GM04503 (cell line): ENCODE data around the gene AOC2.

ENCODE experiments used
- DNase-seq: peaks from one replicate; pipeline ENCODE4 v3.0.0-alpha.2; 2012; ENCODE audit warnings: low read depth

The AOC2 gene, protein sequence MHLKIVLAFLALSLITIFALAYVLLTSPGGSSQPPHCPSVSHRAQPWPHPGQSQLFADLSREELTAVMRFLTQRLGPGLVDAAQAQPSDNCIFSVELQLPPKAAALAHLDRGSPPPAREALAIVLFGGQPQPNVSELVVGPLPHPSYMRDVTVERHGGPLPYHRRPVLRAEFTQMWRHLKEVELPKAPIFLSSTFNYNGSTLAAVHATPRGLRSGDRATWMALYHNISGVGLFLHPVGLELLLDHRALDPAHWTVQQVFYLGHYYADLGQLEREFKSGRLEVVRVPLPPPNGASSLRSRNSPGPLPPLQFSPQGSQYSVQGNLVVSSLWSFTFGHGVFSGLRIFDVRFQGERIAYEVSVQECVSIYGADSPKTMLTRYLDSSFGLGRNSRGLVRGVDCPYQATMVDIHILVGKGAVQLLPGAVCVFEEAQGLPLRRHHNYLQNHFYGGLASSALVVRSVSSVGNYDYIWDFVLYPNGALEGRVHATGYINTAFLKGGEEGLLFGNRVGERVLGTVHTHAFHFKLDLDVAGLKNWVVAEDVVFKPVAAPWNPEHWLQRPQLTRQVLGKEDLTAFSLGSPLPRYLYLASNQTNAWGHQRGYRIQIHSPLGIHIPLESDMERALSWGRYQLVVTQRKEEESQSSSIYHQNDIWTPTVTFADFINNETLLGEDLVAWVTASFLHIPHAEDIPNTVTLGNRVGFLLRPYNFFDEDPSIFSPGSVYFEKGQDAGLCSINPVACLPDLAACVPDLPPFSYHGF

DNA sequence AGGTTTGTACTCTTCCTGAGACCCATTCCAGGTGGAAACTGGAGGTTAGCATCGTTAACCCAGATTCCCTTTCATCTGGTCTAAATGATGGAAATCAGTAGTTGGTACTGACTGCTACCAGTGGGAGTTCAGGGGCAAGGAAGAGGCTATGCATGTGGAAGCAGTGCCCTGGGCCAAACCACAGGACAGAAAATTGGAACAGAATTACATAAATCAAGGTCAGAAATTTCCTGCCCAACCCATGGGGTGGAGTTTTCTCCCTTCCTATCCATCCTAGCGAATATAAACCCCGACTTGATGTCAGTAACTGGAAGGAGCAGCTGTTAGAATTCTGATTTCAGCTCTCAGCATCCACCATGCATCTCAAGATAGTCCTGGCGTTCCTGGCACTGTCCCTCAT lies at the start of gene AOC2:
Gene AOC2 (plus strand): TSS at position 310 of the 400 bp plus-strand sequence. CDS start 47 bp downstream, at position 357.
- peak; percentile 16 for DNase-seq

DNA sequence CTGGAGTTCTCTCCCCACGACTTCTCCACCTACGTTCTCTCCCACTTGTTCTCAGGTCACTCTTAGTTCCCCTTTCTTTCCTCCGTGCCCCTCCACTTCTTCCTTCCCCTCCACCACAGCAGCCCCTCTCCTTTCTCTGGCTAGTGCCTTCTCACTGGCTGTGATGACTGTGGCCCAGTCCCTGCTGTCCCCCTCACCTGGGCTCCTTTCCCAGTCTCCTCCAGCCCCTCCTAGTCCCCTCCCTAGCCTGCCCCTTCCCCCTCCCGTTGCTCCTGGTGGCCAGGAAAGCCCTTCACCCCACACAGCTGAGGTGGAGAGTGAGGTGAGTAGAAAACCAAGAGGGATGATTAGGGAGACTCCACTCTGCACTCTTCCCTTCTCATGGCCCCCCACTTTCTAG lies 49.3 kb upstream of the AOC2 start:
- DNase-seq = no peak

DNA sequence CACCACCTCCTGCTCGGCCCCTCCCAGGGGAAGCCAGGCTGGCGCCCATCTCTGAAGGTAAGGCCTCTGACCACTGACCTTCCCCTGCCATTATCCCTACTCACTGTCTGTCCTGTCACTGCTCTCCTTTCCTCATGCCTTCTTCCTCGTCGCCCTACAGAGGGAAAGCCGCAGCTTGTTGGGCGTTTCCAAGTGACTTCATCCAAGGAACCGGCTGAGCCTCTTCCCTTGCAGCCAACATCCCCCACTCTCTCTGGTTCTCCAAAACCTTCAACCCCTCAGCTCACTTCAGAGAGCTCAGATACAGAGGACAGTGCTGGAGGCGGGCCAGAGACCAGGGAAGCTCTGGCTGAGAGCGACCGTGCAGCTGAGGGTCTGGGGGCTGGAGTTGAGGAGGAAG lies 48.9 kb upstream of the AOC2 start:
- no peak for DNase-seq

DNA sequence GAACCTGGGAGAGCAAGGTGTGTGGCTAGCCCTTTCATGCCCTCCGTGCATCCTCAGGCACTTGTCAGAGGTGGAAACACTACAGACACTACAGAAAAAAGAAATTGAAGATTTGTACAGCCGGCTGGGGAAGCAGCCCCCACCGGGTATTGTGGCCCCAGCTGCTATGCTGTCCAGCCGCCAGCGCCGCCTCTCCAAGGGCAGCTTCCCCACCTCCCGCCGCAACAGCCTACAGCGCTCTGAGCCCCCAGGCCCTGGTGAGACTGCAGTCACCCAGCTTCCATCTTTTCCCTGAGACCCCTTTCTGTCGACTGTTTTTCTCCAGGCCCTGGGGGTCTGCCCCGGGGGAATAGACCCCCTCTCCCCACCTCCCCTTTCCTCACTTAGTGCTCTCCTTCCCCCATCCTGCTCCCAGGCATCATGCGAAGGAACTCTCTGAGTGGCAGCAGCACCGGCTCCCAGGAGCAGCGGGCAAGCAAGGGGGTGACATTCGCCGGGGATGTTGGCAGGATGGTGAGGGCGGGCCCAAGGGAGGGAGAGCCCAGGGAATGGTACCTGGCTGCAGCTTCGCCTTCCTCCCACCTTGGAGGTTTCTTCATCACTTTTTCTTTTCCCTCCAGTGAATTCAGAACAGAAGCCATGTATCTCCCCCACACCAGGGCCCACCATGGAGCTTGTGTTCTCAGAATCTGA lies 48.2 kb upstream of the AOC2 start:
- DNase-seq = no peak

DNA sequence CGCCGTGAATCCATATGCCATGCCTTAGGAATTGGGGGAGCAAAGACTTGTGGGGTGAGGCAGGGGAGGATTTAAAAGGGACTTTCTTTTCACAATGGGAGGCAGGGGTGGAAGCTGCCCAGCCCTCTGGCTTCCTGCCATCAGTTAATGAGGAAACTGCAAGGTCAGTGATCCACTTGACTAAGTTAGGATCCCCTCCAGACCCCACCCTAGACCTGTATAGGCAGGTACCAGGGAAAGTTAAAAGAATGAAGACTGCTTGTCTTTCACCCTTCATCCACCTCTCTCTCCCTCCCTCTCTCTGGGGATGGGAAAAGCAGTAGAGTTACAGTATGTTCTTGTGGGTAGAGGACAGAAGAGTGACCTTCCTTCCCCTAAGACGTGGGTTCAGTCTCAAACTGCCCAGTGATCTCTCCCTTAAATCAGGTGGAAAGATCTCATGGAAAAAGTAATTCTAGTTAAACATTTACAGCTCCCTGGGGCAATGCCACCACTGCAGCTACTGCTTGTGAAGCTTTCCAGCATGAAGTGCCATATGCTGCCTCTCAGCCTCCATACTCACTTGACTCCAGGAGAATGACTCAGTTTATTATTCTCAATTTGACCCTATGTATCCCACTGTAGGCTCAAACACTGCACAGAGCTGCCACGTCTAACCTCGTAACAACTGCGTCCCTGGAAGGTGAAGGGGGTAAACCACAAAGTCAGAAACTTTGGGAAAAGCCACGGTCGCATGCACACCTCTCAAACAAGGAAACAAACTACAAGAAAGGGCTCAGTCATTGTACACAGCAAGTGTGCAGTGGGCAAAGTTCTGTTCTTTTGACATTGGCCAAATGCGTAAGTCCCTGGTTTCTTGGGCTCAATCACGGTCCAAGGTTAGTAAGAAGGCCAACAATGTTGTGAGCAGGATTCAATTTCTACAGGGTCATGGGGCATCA lies 47.0 kb upstream of the AOC2 start:
- DNase-seq = no peak

DNA sequence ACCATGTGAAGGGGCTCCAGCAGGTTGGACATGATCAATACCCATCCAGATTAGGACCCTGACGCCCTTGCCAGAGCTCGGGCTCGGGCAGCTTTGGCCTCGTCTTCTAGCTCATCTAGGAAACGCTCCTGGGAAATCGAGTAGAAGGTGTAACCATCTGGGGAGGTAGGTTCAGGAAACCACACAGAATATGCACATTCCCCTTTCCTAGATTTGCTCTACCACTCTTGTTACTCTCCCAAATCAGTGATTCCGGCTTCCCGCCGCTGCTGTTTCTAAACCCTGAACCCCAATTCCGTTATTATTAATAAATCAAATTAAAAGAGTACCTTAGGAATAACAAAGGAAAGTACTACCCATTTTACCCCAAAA lies 46.4 kb upstream of the AOC2 start:
- DNase-seq = no peak

DNA sequence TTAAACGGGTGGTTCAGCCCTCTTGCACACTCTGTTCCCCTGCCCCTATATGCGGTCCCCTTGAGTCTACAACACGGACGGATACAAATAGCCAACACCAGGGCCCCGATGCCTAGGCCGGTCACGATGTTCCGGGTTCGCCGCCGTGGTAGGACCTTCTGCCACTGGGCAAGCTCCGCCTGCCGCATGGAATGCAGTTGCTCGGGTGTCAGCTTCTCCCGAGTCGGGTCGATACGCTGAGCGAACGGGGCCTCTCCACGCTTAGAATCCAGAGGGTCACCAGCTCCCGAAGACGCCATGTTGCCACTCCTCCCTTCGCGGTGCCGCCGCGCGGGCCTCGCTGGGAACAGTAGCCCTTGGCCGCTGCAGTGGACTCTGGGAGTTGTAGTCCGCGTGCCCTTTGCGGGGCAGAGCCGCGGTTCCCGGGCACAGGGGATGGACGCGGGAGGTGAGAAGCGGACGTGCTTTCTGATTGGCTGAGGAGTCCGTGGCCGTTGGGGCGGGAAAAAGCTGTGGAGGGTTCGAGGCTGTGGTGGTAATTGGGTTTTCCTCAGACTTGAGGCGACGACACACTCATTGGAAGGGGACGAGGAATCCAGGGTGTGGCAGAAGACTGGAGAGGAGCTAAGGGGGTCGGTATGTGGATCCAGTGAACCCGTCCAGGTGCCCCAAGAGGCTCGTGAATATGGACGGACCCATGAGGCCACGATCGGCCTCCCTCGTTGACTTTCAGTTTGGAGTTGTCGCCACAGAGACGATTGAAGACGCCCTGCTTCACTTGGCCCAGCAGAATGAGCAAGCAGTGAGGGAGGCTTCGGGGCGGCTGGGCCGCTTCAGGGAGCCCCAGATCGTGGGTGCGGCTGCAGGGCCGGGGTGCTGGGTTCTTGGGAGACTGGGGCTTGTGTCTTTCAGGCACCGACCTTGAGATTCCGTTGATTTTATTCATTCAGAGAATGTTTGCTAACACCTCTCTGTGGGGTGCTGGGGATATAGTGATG lies 45.7 kb upstream of the AOC2 start, which contains the start of the genes CNTD1 and COA3:
Gene CNTD1 (plus strand): TSS at position 479 of the 998 bp plus-strand sequence. CDS start 207 bp downstream, at position 686.
Gene COA3 (minus strand): TSS at position 322 of the 998 bp plus-strand sequence. CDS start 23 bp downstream, at position 299.
- DNase-seq = peak; percentile 47

DNA sequence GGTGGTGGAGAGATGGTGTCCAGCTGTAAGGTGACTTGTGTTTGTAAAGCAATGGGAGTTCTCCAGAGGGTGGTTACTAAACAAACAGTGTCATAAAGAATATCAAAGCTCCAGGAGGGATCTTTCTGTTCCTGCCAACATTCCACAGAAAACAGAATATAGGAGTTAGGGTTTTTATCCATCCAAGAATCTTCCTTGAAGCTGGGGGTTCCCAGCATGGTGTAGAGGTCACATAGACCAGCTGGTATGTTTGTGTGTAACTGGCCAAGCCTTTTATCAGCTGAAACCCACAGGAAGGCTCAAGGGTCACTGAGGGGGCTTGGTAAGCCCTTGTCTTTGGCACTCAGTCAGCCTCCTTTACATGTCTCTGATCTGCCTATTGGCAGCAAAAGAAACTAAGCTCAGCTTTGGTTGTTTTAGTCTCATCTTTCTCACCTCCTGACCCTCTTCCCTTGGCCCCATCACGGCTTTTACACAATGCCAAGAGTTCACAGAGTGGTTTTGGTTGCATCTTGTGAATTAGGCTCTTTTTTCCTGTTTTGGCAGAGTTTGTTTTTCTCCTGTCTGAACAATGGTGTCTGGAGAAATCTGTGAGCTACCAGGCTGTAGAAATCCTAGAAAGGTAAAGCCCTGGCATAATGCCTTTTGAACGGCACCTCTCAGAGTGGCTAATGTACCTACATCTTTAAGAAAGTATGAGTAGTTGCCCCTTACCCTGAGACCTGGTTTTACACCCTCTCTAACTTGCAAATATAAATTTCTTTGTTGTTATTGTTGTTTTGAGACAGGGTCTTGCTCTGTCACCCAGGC lies 41.1 kb upstream of the AOC2 start:
- no peak for DNase-seq

DNA sequence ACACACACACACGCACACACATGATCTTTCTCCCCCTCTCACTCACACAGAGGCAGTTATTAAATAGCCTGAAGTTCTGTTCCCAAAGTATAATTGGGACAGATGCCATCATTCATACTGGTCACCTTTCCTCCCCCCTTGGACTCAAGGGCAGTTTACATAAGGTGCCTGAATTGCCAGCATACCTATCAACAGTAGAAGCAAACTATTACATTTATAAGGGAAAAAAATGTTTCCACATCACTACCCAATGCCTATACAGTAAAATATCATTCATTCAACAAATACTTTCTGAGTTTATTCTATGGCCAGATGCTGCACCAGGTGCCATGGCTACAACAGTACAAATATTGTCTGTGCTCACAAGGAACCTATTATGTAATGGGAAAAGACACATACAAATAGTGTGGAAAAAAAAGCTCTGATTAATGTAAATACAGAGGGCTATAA lies 39.4 kb upstream of the AOC2 start:
- DNase-seq = no peak

DNA sequence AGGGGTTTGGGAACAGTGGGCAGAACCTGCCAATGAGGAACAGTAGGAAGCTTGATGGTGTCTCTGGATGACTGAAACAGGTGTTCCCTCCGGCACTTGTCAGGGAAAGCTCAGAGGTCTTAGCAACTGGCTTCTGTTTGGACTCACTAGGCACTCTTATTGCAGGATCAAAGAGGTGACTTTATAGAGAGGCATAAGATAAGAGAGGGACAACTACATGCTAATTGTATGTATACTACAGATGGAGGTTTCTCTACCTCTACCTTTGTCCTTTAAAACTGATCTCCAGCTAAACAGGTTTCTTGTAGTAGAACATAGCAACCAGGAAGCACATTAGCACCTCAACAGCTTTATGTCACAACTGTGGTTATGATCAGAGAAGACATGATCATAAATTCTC lies 38.1 kb upstream of the AOC2 start:
- no peak for DNase-seq

DNA sequence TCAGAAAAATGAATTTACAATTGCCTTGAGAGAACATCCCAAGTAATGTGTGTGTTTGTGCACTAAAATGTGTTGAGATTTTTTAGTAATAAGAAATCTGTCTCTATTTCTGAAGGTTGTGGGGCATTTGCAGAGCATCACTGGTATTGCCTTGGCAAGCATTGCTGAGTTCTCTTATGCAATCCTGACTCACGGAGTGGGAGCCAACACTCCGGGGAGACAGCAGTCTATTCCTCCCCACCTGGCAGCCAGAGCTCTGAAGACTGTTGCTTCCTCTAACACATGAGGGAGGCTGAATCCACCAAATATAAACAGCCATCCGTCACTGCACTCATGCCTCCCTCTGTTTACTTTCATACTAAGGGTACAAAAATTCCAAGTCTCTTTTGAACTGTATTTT lies 35.1 kb upstream of the AOC2 start:
- peak; percentile 73 for DNase-seq

DNA sequence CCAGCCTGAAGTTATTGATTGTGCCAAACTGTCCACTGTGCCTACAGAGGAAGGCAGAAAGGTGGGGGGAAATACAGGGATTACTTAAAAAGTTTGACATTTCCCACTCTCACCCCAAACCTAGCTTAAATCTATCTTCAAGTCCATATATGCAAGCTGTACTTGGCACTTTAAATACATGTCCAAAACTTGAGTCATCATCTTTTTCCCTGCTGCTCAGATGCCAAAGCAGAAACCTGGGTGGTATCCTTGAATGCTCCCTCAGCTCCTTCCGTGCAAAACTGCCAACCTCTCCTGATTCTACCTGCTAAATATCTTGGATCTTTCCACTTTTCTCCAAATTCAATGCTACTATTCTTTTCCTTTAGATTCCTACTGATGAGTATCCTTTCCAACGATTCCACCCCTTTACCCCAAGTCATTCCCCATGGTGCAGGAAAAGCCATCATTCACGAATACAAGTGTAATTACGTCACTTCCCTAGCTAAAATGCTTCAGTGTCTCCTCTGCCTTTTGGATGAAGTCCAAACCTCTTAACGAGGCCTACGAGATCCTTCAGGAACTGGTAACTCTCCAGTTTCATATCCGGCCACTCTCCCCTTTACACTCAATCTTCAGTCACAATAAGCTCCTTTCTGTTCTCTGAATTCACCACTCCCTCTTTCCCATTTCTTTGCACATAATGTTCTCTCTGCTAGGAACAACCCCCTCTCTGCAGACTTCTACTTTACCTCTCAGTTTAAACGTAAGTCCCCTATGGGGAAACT lies 29.6 kb upstream of the AOC2 start:
- peak; percentile 85 for DNase-seq

DNA sequence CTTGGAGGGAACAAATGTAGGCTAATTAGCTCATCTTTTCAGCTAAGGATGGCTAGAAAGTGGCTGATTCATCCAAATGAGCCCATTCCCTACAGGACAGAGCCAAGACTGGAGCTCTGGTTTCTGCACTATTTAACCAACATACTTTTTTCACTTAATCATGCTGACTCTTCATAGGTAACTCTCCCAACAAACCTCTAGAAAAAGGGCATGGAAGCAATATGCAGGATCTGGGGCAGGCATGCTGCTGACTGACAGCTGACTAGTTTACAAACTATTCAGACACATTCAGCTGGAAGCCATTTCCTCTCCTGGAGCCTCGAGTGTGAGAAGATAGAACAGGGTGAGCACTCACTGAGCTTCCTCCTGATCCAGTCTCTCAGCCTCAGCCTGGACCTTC lies 26.5 kb upstream of the AOC2 start:
- DNase-seq = no peak

DNA sequence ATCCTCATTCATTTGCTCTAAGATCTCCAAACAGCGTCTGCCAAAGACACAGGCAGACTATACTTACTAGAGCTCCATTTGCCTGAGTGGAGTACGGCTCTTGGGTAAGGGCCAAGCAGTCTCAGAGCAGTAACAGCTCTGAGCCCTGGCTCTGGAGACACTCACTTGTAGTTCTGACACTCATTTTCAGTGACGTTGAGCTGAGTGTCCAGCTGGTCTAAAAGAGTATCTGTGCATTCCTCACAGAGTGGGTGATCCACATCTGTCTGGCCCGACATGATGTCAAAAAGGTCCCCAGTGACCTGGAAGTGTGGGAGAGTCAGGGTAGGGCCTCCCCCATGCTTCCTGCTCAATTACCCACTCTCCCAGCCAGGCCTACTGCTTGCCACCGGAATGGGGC lies 26.0 kb upstream of the AOC2 start:
- DNase-seq = no peak

DNA sequence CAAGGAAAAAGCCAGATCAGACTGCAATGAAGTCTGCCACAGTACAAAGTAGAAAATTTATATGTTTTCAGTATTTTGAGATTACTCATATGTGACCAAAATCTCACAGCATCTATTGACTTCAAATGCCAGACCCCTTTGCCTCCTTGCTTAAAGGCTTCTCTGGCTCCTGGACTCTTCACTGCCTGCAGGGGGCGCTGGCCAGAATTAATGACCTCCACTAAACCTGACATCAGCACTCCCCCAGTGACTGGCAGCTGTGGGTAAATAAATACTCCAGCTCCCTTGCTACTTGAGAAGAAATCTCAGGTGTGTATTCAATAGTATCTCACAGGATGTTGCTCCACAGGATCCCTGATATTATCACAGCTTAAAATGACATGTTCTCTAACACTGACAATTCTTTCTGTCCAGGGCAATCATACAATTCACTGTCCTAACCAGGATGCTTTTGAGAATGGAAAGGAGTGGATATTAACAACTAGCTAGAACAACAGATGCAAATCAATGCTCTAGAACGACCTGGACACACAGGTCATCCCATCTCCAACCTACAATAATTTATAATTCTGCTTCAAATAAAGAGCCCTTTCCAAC lies 24.3 kb upstream of the AOC2 start:
- no peak for DNase-seq

DNA sequence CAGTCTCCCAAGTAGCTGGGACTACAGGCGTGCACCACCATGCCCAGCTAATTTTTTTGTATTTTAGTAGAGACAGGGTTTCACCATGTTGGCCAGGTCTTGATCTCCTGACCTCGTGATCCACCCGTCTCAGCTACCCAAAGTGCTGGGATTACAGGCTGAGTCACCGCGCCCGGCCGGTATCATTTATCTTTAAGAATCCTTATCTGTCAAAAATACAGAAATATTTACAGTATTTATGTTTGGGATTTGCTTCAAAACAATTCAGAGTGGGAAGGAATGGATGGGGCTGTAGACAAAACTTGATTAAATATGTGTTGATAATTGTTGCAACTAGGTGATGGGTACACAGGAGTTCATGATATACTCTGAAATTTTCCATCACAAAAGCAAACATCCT lies 23.2 kb upstream of the AOC2 start:
- DNase-seq = no peak

DNA sequence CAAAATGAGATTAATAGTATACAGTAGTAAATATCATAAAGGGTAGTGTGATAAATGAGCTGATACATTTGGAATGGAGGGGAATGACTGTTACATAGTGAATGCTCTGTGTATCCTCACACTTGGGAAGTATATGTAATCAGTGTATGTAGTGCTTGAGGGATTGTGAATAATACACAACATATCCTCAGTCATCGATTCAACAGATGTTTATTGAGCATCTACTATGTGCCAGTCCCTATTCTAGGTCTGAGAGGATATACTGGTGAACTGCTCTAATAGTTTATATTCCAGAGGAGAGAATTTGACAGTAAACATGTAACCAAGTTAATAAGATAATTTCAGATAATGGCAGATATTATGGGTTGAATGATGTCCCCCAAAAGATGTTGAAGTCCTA lies 16.9 kb upstream of the AOC2 start:
- DNase-seq = no peak

DNA sequence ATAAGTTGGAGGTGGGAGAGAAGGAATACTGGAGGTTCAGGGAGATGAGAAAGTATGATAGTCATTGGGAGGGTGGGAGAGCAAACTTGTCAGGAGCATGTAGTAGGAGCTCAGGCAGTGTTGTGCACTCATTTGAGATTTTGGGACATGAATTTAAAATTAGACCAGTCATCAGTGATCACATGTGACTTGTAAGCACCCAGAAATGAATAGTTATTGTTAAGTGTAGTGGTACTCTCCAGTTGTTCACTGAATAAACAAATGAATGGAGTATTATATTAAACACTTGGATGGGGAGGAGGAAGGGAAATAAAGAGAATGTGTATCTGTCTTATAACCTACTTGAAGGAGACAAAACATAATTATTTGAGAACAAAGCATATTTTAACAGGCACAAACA lies 13.4 kb upstream of the AOC2 start:
- no peak for DNase-seq
